SK-N-SH (cell line): ENCODE results near the gene MYO1D. TPM values are rescaled to one million over a fixed set of nuclear protein-coding genes. Genes with fewer than 3 reads are reported as not detected.
A peak's percentile ranks its signal among the peaks of the same experiment; 100 is the strongest.

Experiments
- CTCF ChIA-PET: fragments of 300-600, 350-600 bp; formaldehyde crosslinking; extraction: SDS; loops from one replicate; lab custom pipeline; 2021; lab: Yijun Ruan, JAX
- POLR2A ChIA-PET: fragments of 350-600 bp; sonication (Branson Sonifier 250); formaldehyde crosslinking; extraction: SDS; loops from one replicate; lab custom pipeline; 2020; ENCODE audit warnings: antibody characterized with exemption, inconsistent platforms; lab: Yijun Ruan, JAX
- DNase-seq: peaks from one replicate; pipeline ENCODE4 v3.0.0; 2012
- H2AFZ ChIP-seq: fragments of 200-600 bp; sonication (generic); 2 replicates; pipeline ENCODE4 v1.8.1; 2016; ENCODE audit warnings: antibody characterized with exemption, mild to moderate bottlenecking, low read depth
- H3F3A ChIP-seq: fragments of 200-600 bp; sonication (generic); replicated peaks from 2 replicates; pipeline ENCODE3; 2016; ENCODE audit warnings: antibody characterized with exemption, mild to moderate bottlenecking; ENCODE audit not compliant: insufficient read depth
- H3K27ac ChIP-seq, 2 experiments: fragments of 200-500 bp in 1 of 2; fragments of 200-600 bp in 1 of 2; sonication (Bioruptor generic) in 1 of 2; sonication (generic), shearing (Covaris generic) in 1 of 2; 2 replicates each; pipeline versions ENCODE4 v1.5.1 to v1.6.1; 2014 to 2016; ENCODE audit warnings: low read depth in 2 of 2, inconsistent platforms in 1 of 2, low read length in 1 of 2, mild to moderate bottlenecking in 1 of 2, mixed read lengths in 1 of 2
- H3K27me3 ChIP-seq: fragments of 200-600 bp; sonication (generic), shearing (Covaris generic); 2 replicates; pipeline ENCODE4 v1.6.1; 2016; ENCODE audit warnings: mixed run types; ENCODE audit not compliant: insufficient read depth
- H3K36me3 ChIP-seq, 2 experiments: fragments of 200-500 bp in 1 of 2; fragments of 200-600 bp in 1 of 2; sonication (Bioruptor generic) in 1 of 2; sonication (generic) in 1 of 2; replicated peaks in 1 of 2; 2 replicates each; pipeline versions ENCODE3 to v1.5.1; 2014 to 2016; ENCODE audit warnings: low read length in 1 of 2, mild to moderate bottlenecking in 1 of 2; ENCODE audit not compliant: insufficient read depth in 2 of 2, control insufficient read depth in 1 of 2
- H3K4me1 ChIP-seq, 2 experiments: fragments of 200-500 bp in 1 of 2; fragments of 200-600 bp in 1 of 2; sonication (Bioruptor generic) in 1 of 2; sonication (generic), shearing (Covaris generic) in 1 of 2; 2 replicates each; pipeline versions ENCODE4 v1.5.1 to v1.6.1; 2014 to 2016; ENCODE audit warnings: low read depth in 1 of 2, low read length in 1 of 2, mixed run types in 1 of 2; ENCODE audit not compliant: insufficient read depth in 2 of 2, control insufficient read depth in 1 of 2
- H3K4me2 ChIP-seq: fragments of 200-600 bp; sonication (generic), shearing (Covaris generic); 2 replicates; pipeline ENCODE4 v1.6.1; 2017; ENCODE audit warnings: mixed run types
- H3K4me3 ChIP-seq, 2 experiments: fragments of 200-500 bp in 1 of 2; fragments of 200-600 bp in 1 of 2; sonication (Bioruptor generic) in 1 of 2; sonication (generic), shearing (Covaris generic) in 1 of 2; 2 replicates each; pipeline versions ENCODE4 v1.5.1 to v1.8.1; 2014 to 2016; ENCODE audit warnings: low read depth in 2 of 2, inconsistent platforms in 1 of 2, low read length in 1 of 2, mild to moderate bottlenecking in 1 of 2, mixed read lengths in 1 of 2, moderate library complexity in 1 of 2
- H3K79me2 ChIP-seq: fragments of 200-600 bp; sonication (generic); 2 replicates; pipeline ENCODE4 v1.8.1; 2017; ENCODE audit warnings: mild to moderate bottlenecking; ENCODE audit not compliant: insufficient read depth
- H3K9ac ChIP-seq: fragments of 200-600 bp; sonication (generic); 2 replicates; pipeline ENCODE4 v1.6.1; 2017; ENCODE audit warnings: mixed run types
- H3K9me2 ChIP-seq: fragments of 200-600 bp; sonication (generic); 2 replicates; pipeline ENCODE4 v1.6.1; 2017; ENCODE audit warnings: mixed run types
- H3K9me3 ChIP-seq: fragments of 200-600 bp; sonication (generic); 2 replicates; pipeline ENCODE4 v1.6.1; 2017; ENCODE audit warnings: mixed run types, mild to moderate bottlenecking, moderate library complexity
- H4K20me1 ChIP-seq: fragments of 200-600 bp; sonication (generic); 2 replicates; pipeline ENCODE4 v1.6.1; 2017; ENCODE audit warnings: mild to moderate bottlenecking, mixed run types; ENCODE audit not compliant: insufficient read depth
- EP300 ChIP-seq, 2 experiments: IDR thresholded peaks; 2 replicates each; pipeline versions ENCODE4 v1.4.0 to v1.6.1; 2012; ENCODE audit warnings: borderline replicate concordance in 1 of 2, low read depth in 1 of 2, low read length in 1 of 2
- EZH2phosphoT487 ChIP-seq: fragments of 200-600 bp; sonication (generic); IDR thresholded peaks from 2 replicates; pipeline ENCODE4 v1.6.1; 2017; ENCODE audit warnings: low read depth, mixed run types, mild to moderate bottlenecking, antibody characterized with exemption, moderate library complexity, borderline replicate concordance
- GABPA ChIP-seq: IDR thresholded peaks from 2 replicates; pipeline ENCODE4 v1.4.0; 2012; ENCODE audit warnings: low read depth, mild to moderate bottlenecking
- NFIC ChIP-seq: IDR thresholded peaks from 2 replicates; pipeline ENCODE4 v1.4.0; 2012; ENCODE audit warnings: borderline replicate concordance
- NRF1 ChIP-seq: IDR thresholded peaks from 2 replicates; pipeline ENCODE4 v1.6.1; 2012; ENCODE audit warnings: low read depth, mild to moderate bottlenecking, low read length
- POLR2AphosphoS5 ChIP-seq: IDR thresholded peaks from 2 replicates; pipeline ENCODE4 v1.6.1; 2012; ENCODE audit warnings: low read depth, low read length
- RAD21 ChIP-seq: IDR thresholded peaks from 2 replicates; pipeline ENCODE4 v1.6.1; 2012; ENCODE audit warnings: mild to moderate bottlenecking, low read length
- RCOR1 ChIP-seq: fragments of 150-350 bp; IDR thresholded peaks from 2 replicates; pipeline ENCODE4 v1.6.1; 2017; ENCODE audit warnings: antibody characterized with exemption, low read length
- SIN3A ChIP-seq: IDR thresholded peaks from 2 replicates; pipeline ENCODE4 v1.6.1; 2012; ENCODE audit warnings: low read depth, mild to moderate bottlenecking, low read length, moderate library complexity, borderline replicate concordance
- SMC3 ChIP-seq: IDR thresholded peaks from 2 replicates; pipeline ENCODE4 v1.6.1; 2012; ENCODE audit warnings: low read depth, low read length, improper control_type of control experiment
- TCF12 ChIP-seq: IDR thresholded peaks from 2 replicates; pipeline ENCODE4 v1.4.0; 2012
- TEAD4 ChIP-seq: IDR thresholded peaks from 2 replicates; pipeline ENCODE4 v1.4.0; 2012; ENCODE audit warnings: mild to moderate bottlenecking, borderline replicate concordance; ENCODE audit not compliant: insufficient read depth
- USF1 ChIP-seq: IDR thresholded peaks from 2 replicates; pipeline ENCODE4 v1.4.0; 2012; ENCODE audit warnings: low read depth, borderline replicate concordance
- USF2 ChIP-seq: fragments of 150-350 bp; IDR thresholded peaks from 2 replicates; pipeline ENCODE4 v1.6.1; 2017; ENCODE audit warnings: antibody characterized with exemption, low read length, low read depth, borderline replicate concordance
- YY1 ChIP-seq: IDR thresholded peaks from 2 replicates; pipeline ENCODE4 v1.4.0; 2012; ENCODE audit warnings: low read depth, mild to moderate bottlenecking
- ZBTB33 ChIP-seq: IDR thresholded peaks from 2 replicates; pipeline ENCODE4 v1.4.0; 2012; ENCODE audit warnings: low read depth, borderline replicate concordance
- WGBS: methylation state at CpG from one replicate; pipeline ENCODE4 v1.1.6; 2017; ENCODE audit warnings: low lambda C conversion rate; 5-methylcytosine and 5-hydroxymethylcytosine counted together
- polyA plus RNA-seq, 3 experiments: library from polyadenylated mRNA; depleted of rRNA; stranded (reverse); fragments of >200 nt; gene quantifications; 2 replicates each; pipeline ENCODE4 v1.2.3, GENCODE V29; 2012
- TF ChIP-seq, protein P1 (sequence below): IDR thresholded peaks from 2 replicates; pipeline ENCODE4; 2012
- TF ChIP-seq, protein P2 (sequence below): IDR thresholded peaks from 2 replicates; pipeline ENCODE4 v1.6.1; 2012; ENCODE audit warnings: mild to moderate bottlenecking, low read depth, low read length, moderate library complexity

The MYO1D gene
- polyA plus RNA-seq, 1 of the 3 experiments (the other 2 are of a cell fraction), result 20.4 TPM

DNA sequence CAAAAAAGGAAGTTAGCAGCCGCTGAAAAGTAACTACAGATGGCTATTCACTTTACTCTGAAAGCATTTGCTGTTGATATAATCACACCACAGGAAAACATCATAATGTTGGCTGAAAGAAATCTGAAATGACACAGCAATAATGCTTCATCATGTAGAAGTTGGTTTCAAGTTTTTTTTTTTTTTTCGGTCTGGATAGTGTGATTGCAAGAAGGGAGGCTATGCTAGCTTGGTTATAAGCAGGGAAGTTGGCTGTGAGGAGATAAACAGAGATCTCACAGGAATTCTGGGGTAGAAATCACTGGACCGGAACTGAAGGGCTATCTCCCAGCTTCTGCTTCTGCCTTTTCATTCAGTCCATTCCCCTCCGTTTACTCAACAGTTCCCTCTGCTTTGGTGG lies 57.9 kb downstream of the MYO1D start:
- Histone ChIP-seq H2AFZ (peak overlapping the region; percentile 61; the same call in 1 of the 2 replicates), H3K4me1 (peaks cover 0 to 5% of the 10 kb centered on the region in 2 experiments; a peak in 2 of 4 replicates), H3K9me2 (no peaks in the 10 kb centered on the region), H3K4me3 (no peak overlapping the region), H3K27ac (peak overlapping the region; percentile 65 to 73), H3F3A (peaks cover 19% of the 10 kb centered on the region), H3K27me3 (no peaks in the 10 kb centered on the region), H3K9ac (no peak overlapping the region), H3K36me3 (no peaks in the 10 kb centered on the region), H3K79me2 (no peaks in the 10 kb centered on the region), H3K9me3 (no peaks in the 10 kb centered on the region), H4K20me1 (no peaks in the 10 kb centered on the region), H3K4me2 (peak overlapping the region; percentile 24)
- POLR2A ChIA-PET, result no interaction called here
- WGBS, result 54% methylated on average over 4 of the region's 4 CpGs
- DNase-seq, result peak; percentile 32
- CTCF ChIA-PET, result interaction anchor here (1.3 to 2.2 kb wide), 3 partner anchors 18 to 58 kb away, joined by 3 to 9 read pairs (median 4); partner anchors contain the start of gene MYO1D
- TF ChIP-seq, protein P1, sequence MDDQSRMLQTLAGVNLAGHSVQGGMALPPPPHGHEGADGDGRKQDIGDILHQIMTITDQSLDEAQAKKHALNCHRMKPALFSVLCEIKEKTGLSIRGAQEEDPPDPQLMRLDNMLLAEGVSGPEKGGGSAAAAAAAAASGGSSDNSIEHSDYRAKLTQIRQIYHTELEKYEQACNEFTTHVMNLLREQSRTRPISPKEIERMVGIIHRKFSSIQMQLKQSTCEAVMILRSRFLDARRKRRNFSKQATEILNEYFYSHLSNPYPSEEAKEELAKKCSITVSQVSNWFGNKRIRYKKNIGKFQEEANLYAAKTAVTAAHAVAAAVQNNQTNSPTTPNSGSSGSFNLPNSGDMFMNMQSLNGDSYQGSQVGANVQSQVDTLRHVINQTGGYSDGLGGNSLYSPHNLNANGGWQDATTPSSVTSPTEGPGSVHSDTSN, result peak; percentile 51
- TF ChIP-seq SIN3A, result no peak
- TF ChIP-seq POLR2AphosphoS5, result 0 out of 2 replicates have a peak, but pooled peaks have one; percentile 36
- TF ChIP-seq NFIC, result 0 out of 2 replicates have a peak, but pooled peaks have one; percentile 23
- TF ChIP-seq NRF1, result no peak
- 0 out of 4 replicates have a peak, but pooled peaks of 1 of the 2 experiments have one; percentile 25 for TF ChIP-seq EP300 (IDR thresholded peaks at IDR 0.05; ENCODE audit: borderline replicate concordance in 1 of 2, low read depth in 1 of 2, low read length in 1 of 2)
- TF ChIP-seq RAD21, result no peak
- no peak for TF ChIP-seq USF1
- no peak for TF ChIP-seq USF2
- peak; percentile 71 for TF ChIP-seq TCF12
- no peak for TF ChIP-seq SMC3

DNA sequence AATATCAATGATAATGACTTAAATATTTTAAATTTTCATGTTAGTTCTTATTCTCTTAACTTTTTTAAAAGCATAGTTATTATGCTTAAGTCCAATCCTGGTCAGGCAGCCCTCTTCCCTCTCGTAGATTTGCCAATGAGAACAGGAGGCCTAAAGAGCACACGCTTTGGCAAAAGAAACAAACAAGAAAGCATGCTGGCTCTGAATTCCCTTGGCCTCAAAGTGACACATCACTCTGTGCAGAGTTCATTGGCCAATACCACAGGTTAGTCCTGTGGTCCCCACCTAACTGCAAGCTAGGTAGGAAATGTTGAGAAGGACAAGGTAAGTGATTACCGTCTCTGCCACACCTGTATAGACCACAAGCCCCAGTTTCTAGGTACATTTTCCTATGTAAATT lies 61.5 kb downstream of the MYO1D start:
- no peak overlapping the region for H3K9ac ChIP-seq
- no peak overlapping the region for H3K27ac ChIP-seq
- DNase-seq, result no peak
- no peaks in the 10 kb centered on the region for H4K20me1 ChIP-seq
- no peaks in the 10 kb centered on the region; the same call in 1 of the 2 replicates for H3K79me2 ChIP-seq
- H3F3A ChIP-seq, result peaks cover 11% of the 10 kb centered on the region
- H3K9me2 ChIP-seq, result no peaks in the 10 kb centered on the region
- ChIA-PET CTCF (interaction anchor here (1.9 kb wide), 1 partner anchor 61 kb away, joined by 7 read pairs; the partner anchor contains the start of gene MYO1D), POLR2A (no interaction called here)
- H3K4me2 ChIP-seq, result no peak overlapping the region
- WGBS, result 93% methylated on average over 3 of the region's 3 CpGs
- no peak overlapping the region for H2AFZ ChIP-seq
- peaks cover 0 to 5% of the 10 kb centered on the region in 2 experiments; a peak in 2 of 4 replicates for H3K4me1 ChIP-seq
- H3K36me3 ChIP-seq, result no peaks in the 10 kb centered on the region
- H3K27me3 ChIP-seq, result no peaks in the 10 kb centered on the region
- H3K4me3 ChIP-seq, result no peak overlapping the region
- no peaks in the 10 kb centered on the region for H3K9me3 ChIP-seq
- TF ChIP-seq EZH2phosphoT487 (no peak), SIN3A (no peak), ZBTB33 (no peak), RCOR1 (no peak), TEAD4 (no peak), YY1 (no peak), SMC3 (no peak), GABPA (no peak)
- TF ChIP-seq, protein P2, sequence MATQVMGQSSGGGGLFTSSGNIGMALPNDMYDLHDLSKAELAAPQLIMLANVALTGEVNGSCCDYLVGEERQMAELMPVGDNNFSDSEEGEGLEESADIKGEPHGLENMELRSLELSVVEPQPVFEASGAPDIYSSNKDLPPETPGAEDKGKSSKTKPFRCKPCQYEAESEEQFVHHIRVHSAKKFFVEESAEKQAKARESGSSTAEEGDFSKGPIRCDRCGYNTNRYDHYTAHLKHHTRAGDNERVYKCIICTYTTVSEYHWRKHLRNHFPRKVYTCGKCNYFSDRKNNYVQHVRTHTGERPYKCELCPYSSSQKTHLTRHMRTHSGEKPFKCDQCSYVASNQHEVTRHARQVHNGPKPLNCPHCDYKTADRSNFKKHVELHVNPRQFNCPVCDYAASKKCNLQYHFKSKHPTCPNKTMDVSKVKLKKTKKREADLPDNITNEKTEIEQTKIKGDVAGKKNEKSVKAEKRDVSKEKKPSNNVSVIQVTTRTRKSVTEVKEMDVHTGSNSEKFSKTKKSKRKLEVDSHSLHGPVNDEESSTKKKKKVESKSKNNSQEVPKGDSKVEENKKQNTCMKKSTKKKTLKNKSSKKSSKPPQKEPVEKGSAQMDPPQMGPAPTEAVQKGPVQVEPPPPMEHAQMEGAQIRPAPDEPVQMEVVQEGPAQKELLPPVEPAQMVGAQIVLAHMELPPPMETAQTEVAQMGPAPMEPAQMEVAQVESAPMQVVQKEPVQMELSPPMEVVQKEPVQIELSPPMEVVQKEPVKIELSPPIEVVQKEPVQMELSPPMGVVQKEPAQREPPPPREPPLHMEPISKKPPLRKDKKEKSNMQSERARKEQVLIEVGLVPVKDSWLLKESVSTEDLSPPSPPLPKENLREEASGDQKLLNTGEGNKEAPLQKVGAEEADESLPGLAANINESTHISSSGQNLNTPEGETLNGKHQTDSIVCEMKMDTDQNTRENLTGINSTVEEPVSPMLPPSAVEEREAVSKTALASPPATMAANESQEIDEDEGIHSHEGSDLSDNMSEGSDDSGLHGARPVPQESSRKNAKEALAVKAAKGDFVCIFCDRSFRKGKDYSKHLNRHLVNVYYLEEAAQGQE, result no peak
